Activated T-cell treated with anti-CD3 and anti-CD28 coated beads for 48 hours (primary cell): ENCODE data around the gene NCOR1.
"Not testable (repeated sequence)": the region's sequence is repeated elsewhere in the genome, so short reads cannot be mapped to it uniquely, and the experiment has no call there.

Experiments
- DNase-seq: peaks from one replicate; pipeline ENCODE4 v3.0.0-alpha.2; 2020; ENCODE audit warnings: low read depth

The NCOR1 gene

GRCh38 chr17:16214190-16215001, 938 bp downstream of the NCOR1 start:
- DNase-seq, result no peak

- no peak for DNase-seq
Measured at GRCh38 chr17:16212793-16213192, 2.5 kb downstream of the NCOR1 start.

GRCh38 chr17:16211590-16211989, 3.7 kb downstream of the NCOR1 start:
- no peak for DNase-seq

DNA sequence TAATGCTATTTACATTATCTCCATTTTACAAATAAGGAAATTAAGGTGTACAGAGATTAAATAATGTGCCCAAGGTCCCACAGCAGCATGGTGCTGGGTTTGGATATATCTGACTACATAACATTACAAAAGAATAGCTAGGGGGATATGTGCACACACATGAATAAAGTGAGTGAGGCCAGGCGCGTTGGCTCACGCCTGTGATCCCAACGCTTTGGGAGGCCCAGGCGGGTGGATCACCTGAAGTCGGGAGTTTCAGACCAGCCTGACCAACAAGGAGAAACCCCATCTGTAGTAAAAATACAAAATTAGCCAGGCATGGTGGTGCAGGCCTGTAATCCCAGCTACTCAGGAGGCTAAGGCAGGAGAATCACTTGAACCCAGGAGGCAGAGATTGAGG, 10.6 kb downstream of the NCOR1 start:
- not testable (repeated sequence) for DNase-seq

DNA sequence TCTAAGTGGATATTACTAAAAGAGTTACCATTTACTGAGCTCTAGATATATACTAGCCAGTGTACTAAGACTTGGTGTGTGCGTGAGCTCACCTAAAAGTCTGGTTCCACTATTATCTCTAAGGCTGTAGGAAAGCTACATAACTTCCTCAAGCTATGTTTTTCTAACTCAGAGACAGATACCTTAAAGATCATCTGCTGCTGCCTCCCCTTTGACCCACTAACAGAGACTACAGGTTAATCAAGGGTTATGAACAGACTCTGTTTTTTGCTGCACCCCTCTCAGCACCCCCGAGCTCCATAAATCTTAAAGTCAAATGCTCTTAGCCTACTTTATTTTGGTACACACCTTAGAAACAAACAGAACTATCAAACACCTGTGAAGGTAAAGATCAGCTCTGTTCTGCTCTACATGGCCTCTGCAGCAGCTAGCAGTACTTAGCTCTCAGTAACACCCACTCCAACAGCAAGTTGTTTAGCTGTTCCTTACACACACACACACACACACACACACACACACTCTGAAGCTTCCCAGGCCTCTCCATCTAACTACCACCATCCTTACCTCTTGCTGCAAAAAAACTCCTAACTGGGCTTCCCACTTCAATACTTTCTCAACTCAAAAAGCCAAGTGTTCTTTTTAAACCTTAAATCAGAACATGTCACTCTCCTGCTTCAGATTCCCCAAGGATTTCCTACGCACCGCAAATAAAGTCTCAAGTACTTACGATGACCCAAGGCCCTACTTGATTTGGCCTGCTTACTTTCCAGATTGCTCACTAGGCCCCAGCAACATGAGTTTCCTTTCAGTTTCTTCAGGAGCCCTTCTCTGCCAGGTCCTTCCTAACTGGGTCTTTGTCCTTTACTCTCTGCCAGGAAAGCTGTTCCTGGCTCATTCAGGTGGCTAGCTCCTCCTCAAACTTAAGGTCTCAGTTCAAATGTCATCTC, 12.5 kb downstream of the NCOR1 start:
- DNase-seq, result not testable (repeated sequence)

GRCh38 chr17:16201693-16202131, 13.6 kb downstream of the NCOR1 start:
- DNase-seq, result not testable (repeated sequence)

DNA sequence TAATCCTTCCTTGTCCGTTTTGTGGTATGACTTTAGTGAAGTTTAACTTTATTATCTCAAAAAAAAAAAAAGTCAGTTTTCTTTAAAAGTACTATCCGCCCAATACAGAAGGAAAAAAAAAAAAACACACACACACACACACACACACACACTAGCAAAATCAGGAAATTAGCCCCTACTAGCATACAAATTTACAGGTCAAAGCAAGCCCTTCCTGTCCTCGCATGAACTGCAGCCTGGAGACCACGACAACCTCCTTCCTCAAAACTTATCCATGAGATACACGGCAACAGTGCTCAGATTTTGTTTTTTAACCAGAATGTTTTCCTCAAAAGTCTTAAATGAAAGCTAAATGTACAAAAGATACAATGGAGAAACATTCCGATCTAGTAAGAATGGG, 16.2 kb downstream of the NCOR1 start:
- no peak for DNase-seq

DNA sequence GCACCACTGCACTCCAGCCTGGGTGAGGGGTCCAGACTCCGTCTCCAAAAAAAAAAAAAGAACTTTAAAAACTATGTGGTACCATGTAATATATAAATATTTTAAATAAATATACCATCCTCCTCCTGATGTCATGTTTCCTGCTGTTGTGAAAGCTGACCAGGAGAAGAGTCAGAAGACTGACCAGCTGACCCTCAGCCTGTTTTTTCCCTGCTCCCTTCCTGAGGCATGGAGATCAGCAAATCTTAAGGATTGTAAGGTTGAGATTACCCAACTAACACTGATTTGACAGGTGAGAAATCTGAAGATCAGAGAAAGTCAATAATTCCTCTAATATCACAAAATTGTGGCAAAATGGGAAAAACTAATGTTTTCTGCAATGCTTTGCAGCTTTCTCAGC, 18.1 kb downstream of the NCOR1 start:
- no peak for DNase-seq

DNA sequence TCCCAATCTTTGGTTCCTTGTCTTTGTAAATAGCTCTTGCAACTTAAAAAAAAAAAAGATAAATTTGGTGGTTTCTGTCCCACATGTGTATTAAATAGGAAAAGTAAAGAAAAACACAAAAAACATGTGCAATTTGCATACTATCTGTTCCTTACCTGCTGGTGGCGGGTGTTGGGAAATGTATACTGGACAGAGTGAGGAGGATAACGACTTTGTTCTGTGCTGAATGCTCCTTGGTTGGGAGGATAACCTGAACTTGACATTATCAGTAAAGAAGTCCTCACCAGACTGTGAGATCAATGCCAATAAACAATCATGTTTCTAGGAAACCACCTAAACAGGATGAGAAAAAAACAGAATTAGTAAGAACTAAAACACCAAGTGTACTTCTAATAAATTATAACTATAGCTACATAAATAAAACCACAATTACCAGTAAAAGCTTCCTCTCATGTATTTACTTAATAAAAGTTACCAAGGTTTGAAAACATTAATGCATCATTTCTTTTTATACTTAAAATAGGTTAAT, 21.0 kb downstream of the NCOR1 start:
- DNase-seq, result not testable (repeated sequence)

GRCh38 chr17:16191604-16192003, 23.7 kb downstream of the NCOR1 start:
- DNase-seq, result no peak

DNA sequence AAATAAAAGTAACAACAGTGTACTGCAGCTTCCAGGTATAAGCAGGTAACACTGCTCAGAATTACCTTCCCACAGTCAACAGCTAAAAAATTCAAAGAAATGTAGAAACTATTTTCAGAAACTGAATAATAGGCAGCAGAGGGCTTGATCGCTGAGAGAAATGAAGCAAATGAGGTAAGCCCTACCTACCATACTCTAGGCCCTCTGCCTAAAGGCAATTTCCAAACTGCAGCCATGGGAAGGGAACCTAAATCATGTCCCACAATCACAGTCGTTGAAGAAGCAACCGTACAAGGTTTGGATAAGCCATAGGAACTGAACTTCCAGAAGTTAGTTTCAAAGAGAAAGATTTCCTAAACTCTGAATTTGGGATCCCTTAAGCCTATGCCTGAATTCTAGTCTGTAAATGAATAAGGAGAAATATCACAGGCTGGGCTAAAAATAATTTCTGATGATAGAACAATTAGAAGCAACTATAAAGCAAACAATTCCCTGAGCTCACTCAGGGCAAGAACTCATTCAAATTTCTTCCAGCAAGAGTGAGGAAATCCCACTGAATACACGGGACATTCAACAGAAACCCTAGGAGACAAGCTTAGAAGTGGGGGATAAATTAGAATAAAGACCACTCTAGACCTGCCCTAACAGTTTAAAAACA, 24.5 kb downstream of the NCOR1 start:
- DNase-seq, result no peak

- DNase-seq, result no peak
Measured at GRCh38 chr17:16189791-16190348, 25.5 kb downstream of the NCOR1 start.

- no peak for DNase-seq
Measured at GRCh38 chr17:16187642-16188041, 27.7 kb downstream of the NCOR1 start.

DNA sequence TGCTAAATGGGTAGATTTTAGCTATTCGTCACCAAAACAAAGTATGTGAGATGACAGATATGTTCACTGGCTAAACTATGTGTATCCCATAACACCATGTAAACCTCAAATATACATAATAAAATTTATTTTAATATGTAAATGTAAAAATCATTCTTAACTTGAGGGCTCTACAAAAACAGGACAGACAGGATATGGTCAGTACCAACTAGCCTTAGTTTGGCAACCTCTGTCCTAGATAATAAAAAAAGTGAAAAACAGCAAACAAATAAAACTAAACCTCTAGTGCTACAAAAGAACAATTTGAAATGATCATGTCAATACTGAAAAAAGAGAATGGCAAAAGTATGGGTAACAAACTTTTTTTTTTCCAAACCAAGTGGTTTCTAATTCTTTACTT, 33.8 kb downstream of the NCOR1 start:
- no peak for DNase-seq

- no peak for DNase-seq
Measured at GRCh38 chr17:16178836-16179235, 36.5 kb downstream of the NCOR1 start.

DNA sequence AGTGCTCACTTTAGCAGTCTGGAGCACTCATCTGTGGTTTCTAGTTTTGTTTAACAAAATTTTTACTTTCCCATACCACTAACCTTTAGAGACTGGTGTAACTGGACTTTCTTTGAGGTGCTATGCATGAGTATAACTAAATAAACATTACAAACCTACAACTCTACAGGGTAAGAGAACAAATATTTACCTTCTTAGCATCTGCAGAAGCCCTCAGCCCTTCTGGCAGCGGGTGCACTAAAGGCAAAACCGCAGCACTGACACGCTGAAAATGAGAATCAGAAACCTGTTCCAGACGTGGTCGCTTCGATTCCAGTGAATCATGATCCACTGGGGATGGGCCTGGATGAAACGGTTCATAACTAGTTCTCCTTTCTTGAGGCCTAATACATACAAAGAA, 43.7 kb downstream of the NCOR1 start:
- no peak for DNase-seq

DNA sequence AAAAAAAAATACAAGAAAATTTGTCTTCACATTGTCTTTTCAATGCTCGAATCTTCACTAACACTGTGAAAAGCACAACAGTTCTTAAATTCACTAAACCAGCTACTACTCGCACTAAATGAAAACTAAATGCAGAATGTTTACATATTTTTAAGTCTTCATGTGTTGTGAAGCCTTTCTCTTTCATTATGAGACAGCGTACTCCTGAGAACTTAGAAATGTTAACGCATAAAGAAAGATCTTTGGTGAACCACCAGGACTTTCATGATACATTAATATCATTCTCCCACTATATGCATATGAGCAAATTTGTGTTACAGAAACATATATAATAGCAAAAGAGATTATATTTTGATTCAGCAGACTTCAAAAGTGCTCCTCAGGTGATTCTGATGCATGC, 48.6 kb downstream of the NCOR1 start:
- not testable (repeated sequence) for DNase-seq

GRCh38 chr17:16158714-16159113, 56.6 kb downstream of the NCOR1 start:
- no peak for DNase-seq

DNA sequence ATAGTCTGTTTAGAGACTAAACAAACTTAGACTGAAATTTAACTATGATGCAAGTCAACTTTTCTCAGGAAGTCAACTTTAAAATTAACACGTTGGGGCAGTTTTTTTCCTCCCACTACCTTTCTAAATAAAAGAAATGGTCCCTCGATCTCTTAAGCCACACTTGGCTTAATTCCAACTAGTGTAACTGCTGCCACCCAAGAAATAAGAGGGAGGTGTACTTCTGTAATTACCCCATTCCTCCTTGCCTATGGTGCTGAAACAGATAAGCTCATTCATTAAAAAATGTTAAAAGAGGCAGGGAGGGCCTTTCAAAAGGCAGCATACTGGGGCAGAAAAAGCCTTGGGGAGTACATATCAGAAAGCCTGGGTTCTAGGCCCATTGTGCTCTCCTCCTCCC, 59.8 kb downstream of the NCOR1 start:
- DNase-seq, result no peak

DNA sequence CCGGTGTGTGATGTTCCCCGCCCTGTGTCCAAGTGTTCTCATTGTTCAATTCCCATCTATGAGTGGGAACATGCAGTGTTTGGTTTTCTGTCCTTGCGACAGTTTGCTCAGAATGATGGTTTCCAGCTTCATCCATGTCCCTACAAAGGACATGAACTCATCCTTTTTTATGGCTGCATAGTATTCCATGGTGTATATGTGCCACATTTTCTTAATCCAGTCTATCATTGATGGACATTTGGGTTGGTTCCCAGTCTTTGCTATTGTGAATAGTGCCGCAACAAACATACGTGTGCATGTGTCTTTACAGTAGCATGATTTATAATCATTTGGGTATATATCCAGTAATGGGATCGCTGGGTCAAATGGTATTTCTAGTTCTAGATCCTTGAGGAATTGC, 63.0 kb downstream of the NCOR1 start:
- DNase-seq, result not testable (repeated sequence)

GRCh38 chr17:16150251-16150856, 65.0 kb downstream of the NCOR1 start:
- DNase-seq, result no peak
